ENCODE measurements around the gene SLC25A51.

- TF ChIP-seq CTCF (IDR thresholded peaks at IDR 0.05) (no peak), POLR2A (IDR thresholded peaks at IDR 0.05) (no peak), POLR2AphosphoS5 (IDR thresholded peaks at IDR 0.05) (no peak)
Measured at GRCh38 chr9:37897665-37898064, 6.3 kb downstream of the SLC25A51 start.

All from prostate gland (tissue), 2 donors.